B cell (primary cell): ENCODE data around the gene PDX1.

Experiments used
- CTCF ChIP-seq: fragments of 200-600 bp; IDR thresholded peaks from one replicate; pipeline ENCODE4 v1.8.0; 2022; ENCODE audit warnings: antibody characterized with exemption, mild to moderate bottlenecking
- EZH2 ChIP-seq: IDR thresholded peaks from 2 replicates; pipeline ENCODE4 v1.6.1; 2012; ENCODE audit warnings: borderline replicate concordance, low read depth, mild to moderate bottlenecking, moderate library complexity, low read length; ENCODE audit not compliant: insufficient read depth, poor library complexity, severe bottlenecking

- TF ChIP-seq CTCF: no peak
- TF ChIP-seq EZH2: no peak
These were observed 3.2 kb downstream of the PDX1 start for GRCh38 chr13:27922883-27923612.
